ENCODE results near the gene SPACA1.
"Not testable (repeated sequence)": the region's sequence is repeated elsewhere in the genome, so short reads cannot be mapped to it uniquely, and the experiment has no call there.

SPACA1 gene, protein sequence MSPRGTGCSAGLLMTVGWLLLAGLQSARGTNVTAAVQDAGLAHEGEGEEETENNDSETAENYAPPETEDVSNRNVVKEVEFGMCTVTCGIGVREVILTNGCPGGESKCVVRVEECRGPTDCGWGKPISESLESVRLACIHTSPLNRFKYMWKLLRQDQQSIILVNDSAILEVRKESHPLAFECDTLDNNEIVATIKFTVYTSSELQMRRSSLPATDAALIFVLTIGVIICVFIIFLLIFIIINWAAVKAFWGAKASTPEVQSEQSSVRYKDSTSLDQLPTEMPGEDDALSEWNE

DNA sequence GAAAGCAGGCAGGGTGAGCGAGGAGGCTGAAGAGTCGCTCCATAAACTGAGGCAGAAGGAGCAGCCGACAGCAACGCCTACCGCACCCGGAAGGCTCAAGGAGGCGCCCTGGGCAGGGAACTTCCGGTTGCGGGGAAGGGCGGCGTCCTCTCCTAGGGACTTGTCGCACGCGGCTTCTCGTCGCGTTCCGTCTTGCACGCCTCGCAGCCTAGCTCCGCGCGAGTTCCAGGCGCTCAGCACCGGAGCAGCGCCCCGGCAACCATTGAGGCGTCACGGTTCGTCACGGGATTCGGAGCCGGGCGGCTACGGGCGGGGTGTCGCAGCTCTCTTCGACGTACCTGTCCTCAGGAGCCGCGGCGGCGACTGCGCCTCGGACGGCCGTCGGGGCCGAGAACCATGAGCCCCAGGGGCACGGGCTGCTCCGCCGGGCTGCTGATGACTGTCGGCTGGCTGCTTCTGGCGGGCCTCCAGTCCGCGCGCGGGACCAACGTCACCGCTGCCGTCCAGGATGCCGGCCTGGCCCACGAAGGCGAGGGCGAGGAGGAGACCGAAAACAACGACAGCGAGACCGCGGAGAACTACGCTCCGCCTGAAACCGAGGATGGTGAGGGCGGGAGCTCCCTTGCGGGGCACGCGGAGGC, at the start of gene SPACA1:
Gene SPACA1 (plus strand): TSS at position 332 of the 641 bp plus-strand sequence. CDS start 65 bp downstream, at position 397.
- no peak for DNase-seq

DNA sequence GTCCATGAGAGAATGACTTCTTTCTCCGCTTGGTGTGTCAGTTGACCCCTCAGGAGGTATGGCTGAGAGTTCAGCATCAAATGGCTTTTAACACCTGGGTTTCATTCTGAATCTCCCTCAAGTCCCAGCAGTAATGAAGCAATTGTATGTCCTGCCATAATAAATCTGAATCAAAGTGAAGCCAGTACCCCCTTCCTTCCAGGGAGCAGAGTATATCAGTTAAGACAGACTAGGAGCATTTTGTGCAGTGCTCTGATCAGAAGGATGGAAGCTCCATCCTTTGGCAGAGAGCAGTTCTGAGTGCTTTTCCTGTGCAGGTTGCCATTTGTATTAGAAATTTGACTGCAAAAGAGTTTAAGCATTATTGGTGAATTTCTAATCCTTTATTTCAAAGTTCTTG, 46.9 kb upstream of the SPACA1 start:
- no peak for DNase-seq

DNA sequence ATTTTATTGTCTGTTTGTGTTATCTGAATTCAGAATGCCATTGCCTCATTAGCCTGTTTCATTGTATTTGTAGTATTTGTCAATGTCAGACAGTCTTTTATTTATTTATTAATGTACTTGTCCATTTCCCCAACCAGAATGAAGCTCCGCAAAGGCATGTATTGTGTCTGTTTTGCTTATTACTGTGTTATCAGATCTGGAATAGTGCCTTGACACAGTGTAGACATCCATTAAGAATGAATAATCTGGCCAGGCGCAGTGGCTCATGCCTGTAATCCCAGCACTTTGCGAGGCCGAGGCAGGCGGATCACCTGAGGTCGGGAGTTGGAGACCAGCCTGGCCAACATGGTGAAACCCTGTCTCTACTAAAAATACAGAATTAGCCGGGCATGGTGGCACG, 46.4 kb upstream of the SPACA1 start:
- not testable (repeated sequence) for DNase-seq

DNA sequence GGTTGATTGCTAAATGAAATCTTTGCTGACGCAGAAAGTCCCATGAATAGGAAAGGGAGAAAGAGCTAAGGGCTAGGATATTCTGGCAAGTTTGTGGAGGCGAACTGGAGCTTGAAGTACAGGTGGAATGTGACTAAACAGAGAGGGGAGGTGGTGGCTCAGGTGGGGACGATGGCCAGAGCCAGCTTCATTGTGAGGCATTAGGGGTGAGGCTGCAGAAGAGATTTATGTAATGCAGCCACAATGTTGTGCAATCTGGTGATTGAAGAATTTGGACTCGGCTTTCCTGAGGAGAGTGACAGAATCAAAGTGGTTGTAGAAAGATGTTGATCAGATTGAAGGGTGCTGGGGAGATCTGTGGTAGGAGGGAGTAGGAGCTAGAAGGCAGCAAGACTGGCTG, 42.9 kb upstream of the SPACA1 start:
- DNase-seq, result no peak

DNA sequence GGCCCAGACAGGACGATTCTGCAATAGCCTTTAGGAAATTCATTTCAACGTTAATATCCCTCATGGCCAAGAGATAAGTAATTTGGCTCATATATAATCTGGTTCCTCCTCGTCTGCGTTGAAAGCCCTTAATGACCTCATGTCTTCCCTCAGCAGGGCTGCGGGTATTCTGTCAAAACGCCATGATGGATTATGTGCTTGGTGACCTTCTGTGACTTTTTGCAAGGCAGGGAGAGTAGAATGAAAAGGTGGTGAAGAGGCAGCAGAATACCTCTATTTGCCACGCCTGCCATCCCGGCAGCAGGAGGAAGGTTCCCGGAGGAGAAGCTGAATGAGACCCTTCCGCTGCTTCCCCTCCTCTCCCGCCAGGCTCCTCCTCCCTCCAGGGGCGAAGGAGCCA, 41.1 kb upstream of the SPACA1 start:
- DNase-seq, result no peak

DNA sequence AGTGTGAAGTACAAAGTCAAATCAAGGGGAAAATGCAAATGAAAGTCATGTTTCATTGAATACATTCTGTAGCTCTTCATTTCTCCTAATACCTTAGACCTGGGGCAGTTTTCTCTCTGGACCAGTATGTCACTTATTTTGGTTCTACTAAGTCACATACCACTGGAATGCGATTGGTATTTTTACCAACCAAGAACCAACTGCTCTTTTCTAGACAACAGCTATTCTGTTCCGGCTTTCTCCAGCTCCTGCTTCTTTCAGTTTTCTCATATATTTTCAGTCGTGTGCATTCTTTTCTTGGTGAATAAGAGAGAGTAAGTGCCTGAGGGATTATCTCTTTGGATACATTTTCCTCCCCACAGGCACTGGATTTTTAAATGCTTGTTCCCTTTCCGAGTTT, 39.2 kb upstream of the SPACA1 start:
- DNase-seq, result no peak

DNA sequence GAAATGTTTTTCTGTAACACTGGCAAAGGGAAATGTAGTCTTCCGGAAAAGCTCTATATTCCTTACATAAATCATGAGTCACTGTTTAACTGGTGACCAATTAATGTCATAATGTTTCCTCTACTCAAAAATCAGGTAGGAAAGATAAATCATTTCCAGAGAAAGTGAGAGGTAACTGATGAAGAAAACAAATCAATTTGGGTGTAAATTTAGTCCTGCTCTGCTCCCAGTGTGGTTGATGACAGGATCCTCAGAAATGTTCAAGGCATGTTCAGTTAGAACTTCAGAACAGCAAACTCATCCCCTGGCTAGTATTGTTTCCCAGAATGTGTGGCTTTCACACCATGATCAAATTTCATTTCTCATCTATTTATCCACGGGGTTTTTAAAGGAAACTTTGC, 38.8 kb upstream of the SPACA1 start:
- DNase-seq, result no peak

DNA sequence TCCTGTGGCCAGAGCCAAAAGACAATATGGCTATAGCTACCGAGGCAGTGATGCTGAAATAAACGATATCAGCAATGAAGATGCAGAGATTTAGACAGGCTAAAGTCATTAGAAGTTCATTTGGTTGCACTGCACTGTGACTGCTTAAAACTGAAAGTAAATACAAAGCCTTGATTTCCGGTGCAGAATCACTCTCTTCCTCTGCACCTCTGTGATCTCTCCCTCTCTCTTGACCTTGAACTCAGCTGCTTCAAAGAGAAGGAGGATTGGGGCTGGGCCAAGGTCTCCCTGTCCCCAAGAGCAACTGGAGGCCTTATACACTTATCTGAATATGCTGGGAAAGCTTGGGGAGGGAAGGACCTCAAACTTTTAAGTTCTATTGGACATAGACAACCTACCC, 34.6 kb upstream of the SPACA1 start:
- no peak for DNase-seq

DNA sequence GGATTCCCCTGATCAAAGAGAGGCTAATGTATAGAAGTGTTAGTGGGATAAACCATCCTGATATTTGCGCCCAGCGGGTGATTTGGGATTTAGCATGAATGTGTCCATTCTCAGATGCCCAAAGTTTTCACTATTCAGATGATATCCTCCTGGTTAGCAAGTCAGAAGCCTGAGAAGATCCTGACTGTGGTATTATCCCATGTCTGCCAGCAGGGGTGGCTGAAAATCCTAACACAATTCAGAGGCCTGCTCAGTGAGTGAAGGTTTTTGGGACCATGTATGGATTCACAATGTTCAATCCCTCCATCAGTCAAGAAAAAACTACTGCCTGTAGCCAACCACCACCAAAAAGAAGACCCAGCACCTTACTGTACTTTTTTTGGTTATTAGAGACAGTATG, 34.1 kb upstream of the SPACA1 start:
- no peak for DNase-seq

DNA sequence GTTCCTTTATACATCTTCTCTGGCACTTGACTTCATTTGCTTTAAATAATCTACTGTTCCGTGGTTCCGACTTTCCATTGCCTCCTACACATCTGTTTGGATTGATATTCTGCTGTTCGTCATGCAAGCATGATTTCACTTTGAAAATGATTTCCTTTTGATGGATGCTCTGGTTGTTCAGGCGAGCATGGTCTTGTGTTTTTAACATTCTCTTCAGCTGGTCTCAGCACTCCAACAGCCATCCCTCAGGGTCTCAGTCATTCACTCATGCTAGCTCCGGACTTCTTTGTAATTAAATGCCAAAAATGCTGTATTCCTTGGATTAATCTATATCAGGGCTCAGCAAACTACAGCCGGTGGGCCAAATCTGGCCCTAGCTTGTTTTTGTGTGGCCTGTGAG, 27.2 kb upstream of the SPACA1 start:
- no peak for DNase-seq

DNA sequence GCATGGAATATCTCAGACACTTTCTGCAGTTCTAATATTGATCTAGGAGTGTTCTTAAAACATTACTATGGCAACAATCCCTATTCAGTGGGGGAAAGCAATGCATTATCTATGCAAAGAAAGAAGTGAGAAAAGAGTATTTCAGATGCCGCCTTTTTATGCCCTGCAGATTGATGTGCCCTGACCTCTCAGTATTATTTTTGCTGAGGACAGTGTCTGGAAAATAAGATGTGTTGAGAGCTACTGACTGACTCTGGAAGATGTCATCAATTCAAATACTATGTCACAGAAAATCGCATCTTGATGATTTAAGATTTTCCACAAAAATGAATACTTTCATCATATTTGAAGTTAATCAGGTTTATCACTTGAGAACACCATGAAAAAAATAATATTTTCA, 22.9 kb upstream of the SPACA1 start:
- DNase-seq, result no peak

DNA sequence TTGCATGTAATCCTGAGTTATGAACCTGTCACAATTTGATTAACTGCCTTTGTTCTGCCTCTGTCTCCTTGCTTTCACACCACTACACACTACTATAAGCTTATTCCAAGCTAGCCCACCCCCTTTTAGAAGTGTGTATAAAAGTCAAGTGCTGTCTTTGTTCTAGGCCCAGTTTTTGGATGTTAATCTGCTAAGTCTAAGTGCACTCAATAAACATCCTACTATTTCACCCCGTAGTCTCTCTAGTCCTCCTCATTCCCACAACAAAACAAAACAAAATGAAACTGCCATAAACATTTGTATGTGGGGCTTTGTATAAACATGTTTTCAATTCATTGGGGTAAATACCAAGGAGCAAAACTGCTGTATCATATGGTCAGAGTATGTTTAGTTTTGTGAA, 16.1 kb upstream of the SPACA1 start:
- DNase-seq, result no peak

DNA sequence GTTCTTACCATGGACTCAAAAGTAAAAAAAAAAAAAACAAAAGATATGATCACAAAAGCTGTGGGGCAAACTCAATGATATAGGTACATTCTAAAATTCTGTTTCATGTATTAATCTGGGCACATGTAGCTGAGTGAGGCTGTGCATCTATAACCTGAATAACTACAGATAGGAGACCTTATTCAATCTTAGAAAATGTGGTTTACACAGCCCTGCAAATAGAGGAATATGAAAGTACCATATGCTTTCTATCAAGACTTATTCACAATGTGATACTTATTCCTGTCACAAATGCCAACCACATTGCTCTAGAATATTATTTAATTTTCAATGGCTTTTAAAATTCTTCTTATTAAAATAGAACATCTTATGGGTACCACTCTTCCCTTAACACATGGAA, 3.1 kb upstream of the SPACA1 start:
- no peak for DNase-seq

DNA sequence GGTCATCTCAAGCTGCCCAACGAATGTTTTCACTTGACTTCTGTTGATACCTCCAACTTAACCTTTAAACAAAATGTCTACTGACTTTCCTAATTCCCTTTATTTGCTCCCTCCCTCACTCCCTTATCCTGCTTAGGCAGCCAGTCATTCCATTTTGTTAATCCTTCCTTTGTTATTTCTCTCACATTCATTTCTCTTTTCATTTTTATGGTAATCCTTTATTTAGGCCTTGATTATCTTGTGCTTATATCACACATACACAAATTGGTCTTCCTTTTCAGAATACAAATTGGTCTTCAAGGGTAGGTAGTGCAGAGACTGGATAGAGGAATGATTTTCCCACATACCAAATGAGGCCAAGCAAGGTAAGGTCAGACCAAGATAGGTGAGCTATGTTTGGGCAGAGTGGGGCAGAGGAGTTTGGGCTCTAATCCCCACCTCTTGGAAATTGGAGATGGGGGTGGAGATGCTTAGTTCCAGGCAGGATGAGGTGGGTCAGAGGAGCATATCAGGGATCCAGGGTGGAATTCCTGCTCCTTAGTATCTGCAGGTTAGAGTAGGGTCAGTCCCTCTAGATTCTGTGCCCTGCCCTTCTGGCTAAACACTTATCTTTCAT, 2.0 kb upstream of the SPACA1 start:
- DNase-seq, result no peak

DNA sequence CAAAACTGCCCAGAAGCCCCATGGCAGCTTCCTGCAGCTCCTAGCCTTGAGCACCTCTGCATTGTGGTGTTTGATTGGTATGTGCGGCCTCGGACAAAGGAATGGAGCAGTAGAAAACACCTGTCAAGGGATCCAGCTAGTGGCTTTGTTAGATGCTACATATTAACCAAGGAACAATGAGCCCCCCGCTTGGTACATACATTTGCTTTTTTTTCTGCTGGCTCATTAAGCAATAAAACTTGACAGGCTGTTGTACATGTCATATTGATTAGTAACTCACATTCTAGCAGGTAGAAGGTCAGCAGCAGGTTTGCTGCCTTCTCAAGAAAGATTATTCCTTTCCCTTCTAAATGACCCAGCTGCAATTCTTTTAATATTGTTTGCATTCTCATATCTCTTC, 937 bp downstream of the SPACA1 start:
- no peak for DNase-seq

DNA sequence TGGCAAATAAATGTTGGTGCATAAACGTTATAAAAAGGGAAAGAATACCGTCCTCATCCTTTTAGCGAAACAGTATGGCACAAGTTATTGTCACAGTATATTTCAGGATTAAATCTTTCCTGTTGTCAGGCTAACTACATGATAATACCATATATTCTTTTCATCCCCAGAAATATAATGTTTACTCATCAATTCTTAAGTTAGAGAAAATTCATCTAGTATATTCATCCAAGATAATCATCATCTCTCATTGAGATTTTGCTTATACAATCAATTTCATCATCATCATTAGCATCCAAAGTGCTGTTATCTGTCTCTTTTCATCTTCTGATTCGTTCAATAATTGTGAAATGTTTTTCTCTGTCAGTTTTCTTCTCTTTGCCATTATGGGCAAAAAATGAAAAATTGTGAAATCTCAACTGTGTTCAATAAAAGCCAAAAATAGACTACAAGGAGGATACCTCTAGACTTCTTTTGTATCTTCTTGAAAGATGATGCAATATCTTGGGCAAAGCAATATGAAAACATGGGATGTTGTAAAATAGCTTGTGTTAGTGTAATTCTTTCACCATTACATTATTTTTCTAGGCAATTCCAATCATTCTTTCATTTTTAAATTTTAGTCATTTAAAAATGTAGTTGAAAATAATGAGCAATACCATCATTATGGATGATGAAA, 2.6 kb downstream of the SPACA1 start:
- no peak for DNase-seq

DNA sequence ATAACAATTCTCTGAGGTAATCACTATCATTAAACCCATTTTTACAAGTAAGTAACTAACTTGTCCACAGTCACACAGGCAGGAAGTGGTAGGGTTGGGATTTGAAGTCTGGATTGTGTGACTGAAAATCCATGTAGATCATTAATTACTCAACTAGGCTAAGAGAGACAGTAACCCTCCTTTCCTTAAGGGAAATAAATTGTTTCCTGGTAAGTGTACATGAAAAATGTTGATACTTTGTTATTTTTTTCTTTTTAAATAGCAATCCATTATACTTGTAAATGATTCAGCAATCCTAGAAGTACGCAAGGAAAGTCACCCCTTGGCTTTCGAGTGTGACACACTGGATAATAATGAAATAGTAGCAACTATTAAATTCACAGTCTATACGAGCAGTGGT, 11.6 kb downstream of the SPACA1 start:
- DNase-seq, result no peak

DNA sequence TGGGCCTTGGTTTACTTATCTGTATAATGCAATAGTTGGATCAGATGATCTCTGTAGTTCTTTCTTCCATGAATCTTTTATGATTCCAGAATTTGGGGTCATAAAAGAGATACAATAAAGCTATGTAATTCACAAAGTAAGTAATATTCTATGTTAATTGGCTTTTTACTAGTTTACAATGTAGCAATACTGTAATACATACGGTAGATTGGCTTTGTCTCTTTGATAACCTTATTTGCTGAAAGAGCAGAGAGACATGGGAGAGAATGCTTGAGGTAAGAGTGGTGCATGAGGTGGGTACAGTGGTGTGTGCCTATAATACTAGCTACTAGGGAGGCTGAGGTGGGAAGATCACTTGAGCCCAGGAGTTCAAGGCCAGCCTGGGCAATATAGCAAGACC, 14.7 kb downstream of the SPACA1 start:
- DNase-seq, result no peak

DNA sequence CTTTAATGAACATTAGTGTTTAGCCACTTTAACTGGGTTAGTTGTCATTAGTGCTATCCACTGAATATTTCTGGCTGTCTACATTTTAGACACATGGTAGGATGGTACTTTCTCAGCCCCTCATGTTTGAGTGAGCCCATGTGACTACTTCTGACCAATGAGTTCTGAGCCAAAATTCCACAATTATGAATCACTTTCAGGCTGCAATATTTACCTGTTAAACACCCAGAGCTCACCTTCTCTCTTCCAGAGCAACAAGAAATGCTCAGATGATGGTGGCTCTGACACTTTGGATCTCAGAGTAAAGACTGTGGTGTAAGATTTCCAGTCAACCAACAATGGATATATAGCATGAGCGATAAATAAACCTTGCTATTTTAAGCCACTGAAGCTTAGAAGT, 24.8 kb downstream of the SPACA1 start:
- no peak for DNase-seq

DNA sequence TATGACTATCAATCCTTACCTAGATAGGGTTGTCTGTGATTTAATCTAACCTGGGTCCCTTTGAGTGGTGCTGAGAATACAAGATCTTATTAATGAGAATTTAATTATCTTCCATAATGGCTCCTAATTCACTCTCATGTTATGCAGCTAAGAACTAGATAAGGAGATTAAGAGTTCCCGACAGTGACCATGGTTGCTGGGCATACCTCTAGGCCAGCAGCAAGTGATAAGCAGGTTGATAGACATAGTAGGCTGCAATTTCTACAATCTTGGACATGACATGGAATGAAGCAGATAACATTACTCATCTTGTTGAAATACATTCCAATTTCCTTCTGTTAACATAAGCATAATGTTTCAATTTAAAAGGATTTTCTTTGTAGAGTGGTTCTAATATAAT, 27.1 kb downstream of the SPACA1 start:
- no peak for DNase-seq

DNA sequence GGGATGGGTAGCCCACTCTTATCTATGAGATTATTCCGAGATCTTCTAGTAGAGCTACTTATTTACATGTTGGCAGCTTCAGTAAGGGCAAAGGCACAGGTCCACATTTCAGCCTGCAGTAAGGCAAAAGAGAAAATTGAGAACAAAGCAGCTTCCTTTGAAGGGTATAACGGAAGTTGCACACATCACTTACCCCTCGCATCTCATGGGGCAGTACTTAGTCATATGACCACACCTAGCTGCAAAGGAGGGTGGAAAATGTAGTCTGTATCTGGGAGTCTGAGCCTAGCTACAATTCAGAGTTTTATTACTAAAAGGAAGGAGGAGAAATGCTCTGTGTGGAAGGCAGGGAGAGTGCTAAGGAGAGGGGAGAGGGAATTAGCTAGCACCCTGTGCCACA, 29.7 kb downstream of the SPACA1 start:
- DNase-seq, result no peak

DNA sequence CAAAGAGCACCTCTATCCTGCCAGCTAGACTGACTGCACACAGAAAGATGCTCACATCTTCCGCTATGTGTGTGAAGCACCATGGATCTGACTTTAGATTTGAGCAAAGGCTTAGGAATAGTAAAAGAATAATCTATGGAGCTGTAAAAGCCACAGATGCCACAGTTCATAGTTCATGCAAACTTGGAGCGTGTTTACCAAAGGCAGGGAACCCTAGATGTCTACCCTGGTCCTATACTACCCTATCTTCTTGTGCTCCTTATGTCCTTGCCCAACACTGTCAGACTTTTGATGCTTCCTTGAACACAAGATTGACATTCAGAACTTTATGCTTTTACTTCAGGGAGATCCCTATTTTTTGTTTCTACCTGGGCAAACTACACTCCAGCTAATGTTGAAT, 39.2 kb downstream of the SPACA1 start:
- DNase-seq, result no peak

DNA sequence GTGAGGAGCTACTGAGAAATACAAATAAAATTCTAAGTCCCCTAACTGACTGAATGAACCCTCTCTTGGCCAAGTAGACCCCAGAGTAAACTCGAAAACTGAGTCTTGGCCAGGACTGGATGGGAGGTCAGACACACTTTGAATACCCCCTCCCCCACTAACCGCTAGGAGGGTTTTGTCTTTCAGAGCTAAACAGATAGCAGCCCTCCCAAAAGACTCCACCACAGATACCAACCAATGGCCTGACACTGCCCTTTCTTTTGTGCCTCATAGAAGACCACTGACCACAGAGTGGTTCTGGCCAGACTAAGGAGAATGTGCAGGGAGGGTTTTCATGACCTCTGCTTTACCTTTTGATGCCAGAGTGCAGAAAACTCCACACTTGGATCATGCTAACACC, 42.1 kb downstream of the SPACA1 start:
- DNase-seq, result no peak

DNA sequence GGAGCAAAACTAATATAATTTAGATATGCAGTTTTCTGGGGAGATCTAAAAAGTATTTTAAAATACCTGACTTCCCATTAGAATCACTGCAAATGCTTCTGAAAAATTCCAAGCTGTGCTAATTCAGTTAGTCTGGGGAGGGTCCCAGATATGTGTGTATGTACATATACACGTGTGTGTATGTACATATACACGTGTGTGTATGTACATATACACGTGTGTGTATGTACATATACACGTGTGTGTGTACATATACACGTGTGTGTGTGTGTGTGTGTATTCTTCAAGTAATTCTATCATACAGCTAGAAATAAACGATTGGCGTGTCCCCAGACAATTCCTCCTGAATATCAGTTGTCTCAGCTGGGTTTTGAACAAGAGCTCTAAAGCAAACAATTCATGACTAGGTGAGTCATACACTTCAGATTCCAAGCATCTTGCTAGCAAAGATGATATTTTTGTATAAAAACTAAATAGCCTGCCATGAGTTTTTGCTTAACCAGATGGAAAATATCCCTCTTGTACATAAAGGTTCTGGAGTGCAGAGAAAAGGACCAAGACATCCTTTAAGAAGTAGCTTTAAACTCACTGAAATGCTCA, 58.2 kb downstream of the SPACA1 start:
- no peak for DNase-seq

All from GF-D8 (cell line).